Keratinocyte (primary cell): ENCODE data around the gene FNIP2.

ENCODE experiments used
- CTCF ChIP-seq, 3 experiments: IDR thresholded peaks in 1 of 3; conservative IDR thresholded peaks in 1 of 3; optimal IDR thresholded peaks in 1 of 3; 2 replicates in 2 of 3; 3 replicates in 1 of 3; pipeline versions ENCODE3 to v1.5.1; 2011; ENCODE audit warnings: low read length in 3 of 3, mild to moderate bottlenecking in 3 of 3, moderate library complexity in 2 of 3, control low read depth in 1 of 3, inconsistent platforms in 1 of 3; ENCODE audit not compliant: insufficient read depth in 2 of 3; ENCODE audit errors: extremely low read depth in 1 of 3
- EZH2 ChIP-seq: IDR thresholded peaks from one replicate; pipeline ENCODE4 v1.6.1; 2012; ENCODE audit warnings: inconsistent platforms, mild to moderate bottlenecking, low read length, moderate library complexity

DNA sequence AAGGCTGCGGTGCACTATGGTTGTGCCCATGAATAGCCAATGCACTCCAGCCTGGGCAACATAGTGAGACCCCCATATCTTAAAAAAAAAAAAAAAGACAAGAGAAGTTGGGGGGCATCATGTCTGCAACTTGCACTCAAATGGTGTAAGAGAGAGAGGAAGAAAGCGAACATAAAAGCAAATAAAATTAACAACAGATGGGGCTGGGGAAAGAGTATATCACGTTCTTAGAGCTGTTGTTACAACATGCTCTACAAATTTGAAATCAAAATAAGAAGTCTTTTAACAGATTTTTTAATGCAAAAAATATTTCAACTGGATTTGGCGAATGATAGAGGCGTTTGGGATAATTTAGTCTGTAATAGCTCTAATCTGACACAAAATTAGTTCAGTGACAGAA lies 144.9 kb downstream of the FNIP2 start:
- TF ChIP-seq CTCF (optimal IDR thresholded peaks at IDR 0.05 in 1 of 3, IDR thresholded peaks at IDR 0.05 in 1 of 3, conservative IDR thresholded peaks at IDR 0.05 in 1 of 3; ENCODE audit: extremely low read depth in 1 of 3, insufficient read depth in 2 of 3, low read length in 3 of 3), result no peak
- TF ChIP-seq EZH2, result no peak
